DMS 273 treated with DMSO at 0.1 percent for 48 hours (cell line): ENCODE data around the gene FOXC2.

Source experiments
- DNase-seq: peaks from one replicate; lab custom pipeline; 2025; lab: John Stamatoyannopoulos, UW

Gene FOXC2

GRCh38 chr16:86590501-86591144 is 24.0 kb downstream of the FOXC2 start:
- no peak for DNase-seq

GRCh38 chr16:86591270-86591669 is 24.6 kb downstream of the FOXC2 start:
- no peak for DNase-seq

GRCh38 chr16:86593913-86594620 is 27.4 kb downstream of the FOXC2 start:
- DNase-seq: no peak

GRCh38 chr16:86594721-86595120 is 28.1 kb downstream of the FOXC2 start:
- DNase-seq: no peak

GRCh38 chr16:86595983-86596605 is 29.5 kb downstream of the FOXC2 start:
- no peak for DNase-seq

GRCh38 chr16:86597126-86597879 is 30.7 kb downstream of the FOXC2 start:
- no peak for DNase-seq

GRCh38 chr16:86597880-86598606 is 31.4 kb downstream of the FOXC2 start:
- DNase-seq: no peak

GRCh38 chr16:86598607-86599565 is 32.3 kb downstream of the FOXC2 start:
- DNase-seq: no peak

GRCh38 chr16:86601356-86601755 is 34.7 kb downstream of the FOXC2 start:
- DNase-seq: no peak

GRCh38 chr16:86602521-86602920 is 35.9 kb downstream of the FOXC2 start:
- no peak for DNase-seq

- no peak for DNase-seq
Observed at GRCh38 chr16:86604436-86605193, 38.0 kb downstream of the FOXC2 start.

- no peak for DNase-seq
Observed at GRCh38 chr16:86605950-86606349, 39.3 kb downstream of the FOXC2 start.

- no peak for DNase-seq
Observed at GRCh38 chr16:86608301-86608747, 41.7 kb downstream of the FOXC2 start.

- no peak for DNase-seq
Observed at GRCh38 chr16:86609115-86609514, 42.5 kb downstream of the FOXC2 start.

- no peak for DNase-seq
Observed at GRCh38 chr16:86609661-86610060, 43.0 kb downstream of the FOXC2 start.

GRCh38 chr16:86610779-86611524 is 44.3 kb downstream of the FOXC2 start:
- DNase-seq: no peak

- DNase-seq: no peak
Observed at GRCh38 chr16:86611525-86611855, 44.9 kb downstream of the FOXC2 start.

GRCh38 chr16:86611941-86612340 is 45.3 kb downstream of the FOXC2 start:
- DNase-seq: no peak

GRCh38 chr16:86614699-86615098 is 48.1 kb downstream of the FOXC2 start:
- DNase-seq: no peak
